ES-I3 (cell line): ENCODE data around the gene GTPBP10.
"Not testable (repeated sequence)": the region's sequence is repeated elsewhere in the genome, so short reads cannot be mapped to it uniquely, and the experiment has no call there.

Experiments used
- H3K36me3 ChIP-seq: 2 replicates; pipeline ENCODE4 v1.6.1; 2013; ENCODE audit warnings: mild to moderate bottlenecking, low read length, control low read depth, moderate library complexity; ENCODE audit not compliant: insufficient read depth
- H3K4me1 ChIP-seq: 2 replicates; pipeline ENCODE4 v1.6.1; 2013; ENCODE audit warnings: mild to moderate bottlenecking, control low read depth, low read length; ENCODE audit not compliant: insufficient read depth
- H3K9ac ChIP-seq: 2 replicates; pipeline ENCODE4 v1.6.1; 2013; ENCODE audit warnings: low read depth, mild to moderate bottlenecking, low read length, moderate library complexity
- H3K9me3 ChIP-seq: 2 replicates; pipeline ENCODE4 v1.6.1; 2013; ENCODE audit warnings: mild to moderate bottlenecking, low read length, moderate library complexity; ENCODE audit not compliant: control insufficient read depth, insufficient read depth

The GTPBP10 gene

GRCh38 chr7:90346336-90347125 is at the start of gene GTPBP10:
Gene GTPBP10 (plus strand): TSS chr7:90346716. CDS start chr7:90346742, 26 bp downstream.
- no peaks in the 10 kb centered on the region; the same call in 1 of the 2 replicates for H3K4me1 ChIP-seq
- no peaks in the 10 kb centered on the region for H3K9me3 ChIP-seq
- H3K9ac ChIP-seq, result peak within 1 kb of the TSS; percentile 95
- no peaks in the 10 kb centered on the region for H3K36me3 ChIP-seq

DNA sequence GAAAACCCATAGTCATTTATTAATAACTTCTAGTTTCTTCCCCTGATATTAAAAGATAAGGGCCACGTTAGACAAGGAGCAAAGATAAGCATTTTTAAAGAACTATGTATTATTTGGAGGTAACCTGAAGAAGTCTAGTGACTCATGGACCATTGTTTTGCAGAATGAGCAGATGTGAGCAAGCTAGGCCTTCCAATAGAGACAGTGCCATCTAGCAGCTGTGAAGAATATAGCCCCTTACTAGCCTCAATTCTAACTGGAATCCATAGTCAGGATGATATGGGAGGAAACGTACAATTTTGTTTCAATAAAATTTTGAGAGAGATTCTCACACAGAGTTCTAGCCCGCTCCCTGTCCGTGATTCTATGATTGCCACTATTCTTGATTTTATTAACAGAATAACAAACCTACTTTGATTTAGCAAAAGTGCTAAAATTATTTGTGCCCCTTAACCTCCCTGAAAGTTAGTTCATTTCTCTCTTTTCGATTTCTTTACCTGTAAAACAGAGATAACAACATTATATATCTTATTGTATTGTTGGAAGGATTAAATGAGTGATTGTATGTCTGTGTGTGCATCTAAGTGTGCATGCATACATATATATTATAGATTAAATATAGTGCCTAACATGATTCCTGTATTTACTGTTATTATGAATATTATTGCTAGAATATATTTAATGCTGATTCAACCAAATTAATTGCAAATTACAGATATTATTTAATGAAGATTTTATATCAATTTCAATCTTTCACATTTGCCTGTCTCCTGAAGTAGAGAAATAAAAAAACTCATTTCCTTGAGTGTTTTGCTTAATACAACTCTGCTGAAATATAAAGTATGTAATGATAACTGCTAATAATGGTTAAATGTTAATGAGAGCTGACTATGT is 48.1 kb upstream of the GTPBP10 start:
- no peaks in the 10 kb centered on the region for H3K36me3 ChIP-seq
- H3K9me3 ChIP-seq, result no peaks in the 10 kb centered on the region; the same call in 1 of the 2 replicates
- no peaks in the 10 kb centered on the region; the same call in 1 of the 2 replicates for H3K4me1 ChIP-seq
- no peak overlapping the region for H3K9ac ChIP-seq

DNA sequence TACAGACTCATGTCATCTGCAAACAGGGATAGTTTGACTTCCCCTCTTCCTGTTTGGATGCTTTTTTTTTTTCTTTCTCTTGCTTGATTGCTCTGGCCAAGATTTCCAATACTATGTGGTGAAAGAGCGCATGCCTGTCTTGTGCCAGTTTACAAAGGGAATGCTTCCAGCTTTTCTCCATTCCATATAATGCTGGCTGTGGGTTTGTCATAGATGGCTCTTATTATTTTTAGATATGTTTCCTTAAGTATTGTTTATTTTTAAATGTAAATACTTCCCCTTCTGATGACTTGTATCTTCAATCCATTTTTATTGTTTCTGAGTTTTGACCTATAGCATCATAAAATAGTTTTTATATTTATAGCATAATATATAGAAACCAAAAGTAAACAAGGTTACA is 43.3 kb upstream of the GTPBP10 start:
- Histone ChIP-seq H3K9me3 (no peaks in the 10 kb centered on the region), H3K36me3 (no peaks in the 10 kb centered on the region), H3K4me1 (no peaks in the 10 kb centered on the region), H3K9ac (no peak overlapping the region)

DNA sequence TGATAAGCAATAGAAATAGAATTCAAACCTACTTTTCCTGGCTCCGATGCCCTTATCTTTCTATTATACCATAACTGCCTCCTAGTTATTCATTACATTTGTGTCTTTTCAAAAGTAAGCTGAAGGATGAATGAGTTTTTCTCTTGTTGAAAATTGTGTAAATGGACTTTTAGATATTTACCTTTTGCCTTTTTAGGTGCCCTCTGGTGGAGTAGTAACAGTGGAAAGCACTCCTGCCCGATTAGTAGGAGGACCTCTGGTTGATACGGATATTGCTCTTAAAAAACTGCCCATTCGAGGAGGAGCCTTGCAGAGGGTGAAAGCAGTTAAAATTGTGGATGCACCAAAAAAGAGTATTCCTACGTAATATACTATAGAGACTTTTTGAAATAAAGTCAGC is 36.6 kb upstream of the GTPBP10 start:
- no peaks in the 10 kb centered on the region for H3K4me1 ChIP-seq
- no peaks in the 10 kb centered on the region for H3K9me3 ChIP-seq
- H3K9ac ChIP-seq, result no peak overlapping the region
- H3K36me3 ChIP-seq, result no peaks in the 10 kb centered on the region

DNA sequence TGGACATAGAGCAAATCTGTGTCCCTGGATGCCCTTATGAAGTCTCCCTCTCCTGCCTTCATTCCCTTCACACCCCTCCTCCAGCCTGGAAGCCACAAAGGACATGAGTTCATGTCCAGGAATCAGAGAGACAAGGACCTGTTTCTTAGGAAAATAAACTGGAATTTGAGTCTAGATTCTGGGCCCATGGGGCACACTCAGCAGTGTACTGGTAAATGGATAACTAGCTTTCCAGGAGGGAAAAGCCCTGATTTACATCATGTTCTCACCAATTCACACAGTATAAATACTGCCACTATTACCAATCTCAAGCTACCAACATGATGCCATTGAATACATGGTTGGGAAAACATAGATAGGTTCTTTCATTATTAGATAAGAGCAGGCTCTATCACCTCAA is 35.3 kb upstream of the GTPBP10 start:
- Histone ChIP-seq H3K9ac (no peak overlapping the region), H3K4me1 (no peaks in the 10 kb centered on the region), H3K9me3 (no peaks in the 10 kb centered on the region), H3K36me3 (no peaks in the 10 kb centered on the region)

- no peak overlapping the region for H3K9ac ChIP-seq
- H3K36me3 ChIP-seq, result no peaks in the 10 kb centered on the region
- H3K4me1 ChIP-seq, result no peaks in the 10 kb centered on the region
- H3K9me3 ChIP-seq, result no peaks in the 10 kb centered on the region
Observed at GRCh38 chr7:90312745-90313144, 33.8 kb upstream of the GTPBP10 start.

- no peaks in the 10 kb centered on the region for H3K4me1 ChIP-seq
- H3K9me3 ChIP-seq, result no peaks in the 10 kb centered on the region
- no peaks in the 10 kb centered on the region for H3K36me3 ChIP-seq
Observed at GRCh38 chr7:90313907-90314306, 32.6 kb upstream of the GTPBP10 start.

GRCh38 chr7:90320014-90320413 is 26.5 kb upstream of the GTPBP10 start:
- Histone ChIP-seq H3K9me3 (no peaks in the 10 kb centered on the region), H3K9ac (no peak overlapping the region), H3K4me1 (no peaks in the 10 kb centered on the region), H3K36me3 (no peaks in the 10 kb centered on the region)

More at GRCh38 chr7:90313907-90314306, 32.6 kb upstream of the GTPBP10 start:
- H3K9ac ChIP-seq, result no peak overlapping the region

DNA sequence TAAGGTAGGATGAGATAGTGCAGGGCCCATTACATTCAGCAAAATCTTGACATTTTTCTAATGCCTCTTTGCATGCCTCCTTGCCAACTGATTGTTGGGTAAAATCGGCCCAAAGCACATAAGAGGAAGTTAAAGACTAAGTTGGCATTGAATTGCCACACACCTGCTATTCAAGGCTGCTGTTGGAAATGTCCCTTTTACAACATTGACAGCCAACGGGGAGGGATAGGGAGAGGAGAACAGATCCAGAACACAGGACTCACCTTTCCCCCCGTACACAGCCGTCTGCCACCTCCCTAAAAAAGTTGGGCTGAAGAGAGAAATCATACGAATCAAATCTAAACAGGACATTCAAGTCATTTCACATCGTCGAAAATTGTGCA is 26.1 kb upstream of the GTPBP10 start:
- no peaks in the 10 kb centered on the region for H3K9me3 ChIP-seq

GRCh38 chr7:90320801-90321494 is 25.6 kb upstream of the GTPBP10 start, which contains the start of gene FAM237B:
Gene FAM237B (minus strand): TSS chr7:90321304. CDS start chr7:90319748, 1,556 bp downstream.
- peak within 1 kb of the TSS; percentile 56; the same call in 1 of the 2 replicates for H3K9ac ChIP-seq
- no peaks in the 10 kb centered on the region for H3K36me3 ChIP-seq
- H3K9me3 ChIP-seq, result no peaks in the 10 kb centered on the region
- no peaks in the 10 kb centered on the region for H3K4me1 ChIP-seq

More for the DNA sequence above, 26.1 kb upstream of the GTPBP10 start:
- Histone ChIP-seq H3K9ac (peak overlapping the region; percentile 56; the same call in 1 of the 2 replicates), H3K36me3 (no peaks in the 10 kb centered on the region), H3K4me1 (no peaks in the 10 kb centered on the region)

GRCh38 chr7:90322837-90323236 is 23.7 kb upstream of the GTPBP10 start:
- Histone ChIP-seq H3K9me3 (no peaks in the 10 kb centered on the region), H3K36me3 (no peaks in the 10 kb centered on the region), H3K4me1 (no peaks in the 10 kb centered on the region), H3K9ac (no peak overlapping the region)

GRCh38 chr7:90326500-90326899 is 20.0 kb upstream of the GTPBP10 start:
- Histone ChIP-seq H3K9ac (no peak overlapping the region), H3K9me3 (no peaks in the 10 kb centered on the region), H3K4me1 (no peaks in the 10 kb centered on the region), H3K36me3 (no peaks in the 10 kb centered on the region)

DNA sequence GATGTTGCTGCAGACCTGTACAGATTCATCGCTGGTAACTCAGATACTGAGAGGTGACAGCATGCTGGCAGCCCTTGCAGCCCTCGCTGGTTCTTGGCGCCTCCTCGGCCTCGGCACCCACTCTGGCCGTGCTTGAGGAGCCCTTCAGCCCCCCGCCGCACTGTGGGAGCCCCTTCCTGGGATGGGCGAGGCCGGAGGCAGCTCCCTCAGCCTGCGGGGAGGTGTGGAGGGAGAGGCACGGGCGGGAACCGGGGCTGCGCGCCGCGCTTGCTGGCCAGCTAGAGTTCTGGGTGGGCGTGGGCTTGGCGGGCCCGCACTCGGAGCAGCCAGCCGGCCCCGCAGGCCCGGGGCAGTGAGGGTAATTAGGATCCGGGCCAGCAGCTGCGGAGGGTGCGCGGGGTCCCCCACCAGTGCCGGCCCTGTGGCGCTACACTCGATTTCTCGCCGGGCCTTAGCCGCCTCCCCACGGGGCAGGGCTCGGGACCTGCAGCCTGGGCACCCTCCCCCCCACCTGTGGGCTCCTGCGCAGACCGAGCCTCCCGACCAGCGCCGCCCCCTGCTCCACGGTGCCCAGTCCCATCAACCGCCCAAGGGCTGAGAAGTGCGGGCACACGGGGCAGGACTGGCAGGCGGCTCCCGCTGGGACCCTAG is 12.2 kb upstream of the GTPBP10 start:
- no peak overlapping the region for H3K9ac ChIP-seq
- peaks cover 9% of the 10 kb centered on the region; the same call in 1 of the 2 replicates for H3K4me1 ChIP-seq
- H3K9me3 ChIP-seq, result no peaks in the 10 kb centered on the region
- H3K36me3 ChIP-seq, result no peaks in the 10 kb centered on the region

GRCh38 chr7:90334926-90335325 is 11.6 kb upstream of the GTPBP10 start:
- not testable (repeated sequence) for H3K36me3 ChIP-seq, H3K4me1 ChIP-seq, H3K9me3 ChIP-seq, H3K9ac ChIP-seq
